K562 (cell line): ENCODE results near the gene ZMYND8.

ENCODE experiments used
- CEBPB ChIP-seq: fragments of 450-650 bp; IDR thresholded peaks from 2 replicates; pipeline ENCODE4 v1.6.1; 2016; ENCODE audit warnings: missing genetic modification characterization, missing compliant biosample characterization
- CTCF ChIP-seq, 3 experiments: IDR thresholded peaks in 2 of 3; conservative IDR thresholded peaks in 1 of 3; 2 replicates each; pipeline ENCODE4 v1.5.1; 2011 to 2012; ENCODE audit warnings: low read length in 3 of 3, mild to moderate bottlenecking in 3 of 3, control low read depth in 2 of 3, improper control_type of control experiment in 1 of 3, inconsistent platforms in 1 of 3, low read depth in 1 of 3, mixed read lengths in 1 of 3, moderate library complexity in 1 of 3; ENCODE audit not compliant: insufficient read depth in 2 of 3
- ETV6 ChIP-seq, 3 experiments: fragments of 150-350 bp in 1 of 3; sonication (generic) in 1 of 3; formaldehyde crosslinking in 1 of 3; IDR thresholded peaks; 2 replicates each; pipeline versions ENCODE4 v1.6.1 to v1.8.0; 2014 to 2022; ENCODE audit warnings: borderline replicate concordance in 2 of 3, low read depth in 2 of 3, antibody characterized with exemption in 1 of 3, low read length in 1 of 3, mild to moderate bottlenecking in 1 of 3, missing genetic modification reagents in 1 of 3
- GTF2A2 ChIP-seq: IDR thresholded peaks from 2 replicates; pipeline ENCODE4 v1.6.1; 2016; ENCODE audit warnings: mild to moderate bottlenecking, missing genetic modification characterization, missing compliant biosample characterization
- HDAC6 ChIP-seq: IDR thresholded peaks from 2 replicates; pipeline ENCODE4 v1.6.1; 2012; ENCODE audit warnings: low read depth, mild to moderate bottlenecking, control low read depth, inconsistent platforms, low read length, moderate library complexity
- NFATC3 ChIP-seq: fragments of 450-650 bp; IDR thresholded peaks from 2 replicates; pipeline ENCODE4 v1.6.1; 2017; ENCODE audit warnings: mild to moderate bottlenecking
- ZNF41 ChIP-seq: fragments of 250-450 bp; sonication (Bioruptor Pico); conservative IDR thresholded peaks from 2 replicates; pipeline ENCODE4 v1.4.0; 2020; ENCODE audit warnings: mild to moderate bottlenecking
- TF ChIP-seq, protein P1 (sequence below): IDR thresholded peaks from 2 replicates; pipeline ENCODE4 v1.6.1; 2016; ENCODE audit warnings: missing genetic modification characterization, missing compliant biosample characterization
- TF ChIP-seq, protein P2 (sequence below): sonication (generic); formaldehyde crosslinking; IDR thresholded peaks from 2 replicates; pipeline ENCODE4 v1.5.0; 2020; ENCODE audit warnings: missing genetic modification reagents
- TF ChIP-seq, protein P3 (sequence below): sonication (generic); formaldehyde crosslinking; IDR thresholded peaks from 2 replicates; pipeline ENCODE4 v1.8.0; 2022; ENCODE audit warnings: mild to moderate bottlenecking, low read depth, missing genetic modification reagents

- no peak for TF ChIP-seq CTCF (IDR thresholded peaks at IDR 0.05 in 2 of 3, conservative IDR thresholded peaks at IDR 0.05 in 1 of 3; ENCODE audit: insufficient read depth in 2 of 3, low read depth in 1 of 3, low read length in 3 of 3)
- no peak for TF ChIP-seq CEBPB (tag)
- no peak for TF ChIP-seq ETV6 (IDR thresholded peaks at IDR 0.05; ENCODE audit: borderline replicate concordance in 1 of 2, low read depth in 2 of 2, low read length in 1 of 2)
- no peak for TF ChIP-seq ETV6 (CRISPR knock-in tag; IDR thresholded peaks at IDR 0.05; ENCODE audit: borderline replicate concordance)
- TF ChIP-seq ZNF41 (CRISPR knock-in tag) = no peak
- TF ChIP-seq, protein P1, sequence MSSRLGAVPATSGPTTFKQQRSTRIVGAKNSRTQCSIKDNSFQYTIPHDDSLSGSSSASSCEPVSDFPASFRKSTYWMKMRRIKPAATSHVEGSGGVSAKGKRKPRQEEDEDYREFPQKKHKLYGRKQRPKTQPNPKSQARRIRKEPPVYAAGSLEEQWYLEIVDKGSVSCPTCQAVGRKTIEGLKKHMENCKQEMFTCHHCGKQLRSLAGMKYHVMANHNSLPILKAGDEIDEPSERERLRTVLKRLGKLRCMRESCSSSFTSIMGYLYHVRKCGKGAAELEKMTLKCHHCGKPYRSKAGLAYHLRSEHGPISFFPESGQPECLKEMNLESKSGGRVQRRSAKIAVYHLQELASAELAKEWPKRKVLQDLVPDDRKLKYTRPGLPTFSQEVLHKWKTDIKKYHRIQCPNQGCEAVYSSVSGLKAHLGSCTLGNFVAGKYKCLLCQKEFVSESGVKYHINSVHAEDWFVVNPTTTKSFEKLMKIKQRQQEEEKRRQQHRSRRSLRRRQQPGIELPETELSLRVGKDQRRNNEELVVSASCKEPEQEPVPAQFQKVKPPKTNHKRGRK (tag) = no peak
- no peak; the same call in 1 of the 2 replicates for TF ChIP-seq GTF2A2 (tag)
- no peak for TF ChIP-seq HDAC6
- no peak for TF ChIP-seq NFATC3
- TF ChIP-seq, protein P2, sequence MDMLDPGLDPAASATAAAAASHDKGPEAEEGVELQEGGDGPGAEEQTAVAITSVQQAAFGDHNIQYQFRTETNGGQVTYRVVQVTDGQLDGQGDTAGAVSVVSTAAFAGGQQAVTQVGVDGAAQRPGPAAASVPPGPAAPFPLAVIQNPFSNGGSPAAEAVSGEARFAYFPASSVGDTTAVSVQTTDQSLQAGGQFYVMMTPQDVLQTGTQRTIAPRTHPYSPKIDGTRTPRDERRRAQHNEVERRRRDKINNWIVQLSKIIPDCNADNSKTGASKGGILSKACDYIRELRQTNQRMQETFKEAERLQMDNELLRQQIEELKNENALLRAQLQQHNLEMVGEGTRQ (CRISPR knock-in tag) = no peak
- TF ChIP-seq, protein P3, sequence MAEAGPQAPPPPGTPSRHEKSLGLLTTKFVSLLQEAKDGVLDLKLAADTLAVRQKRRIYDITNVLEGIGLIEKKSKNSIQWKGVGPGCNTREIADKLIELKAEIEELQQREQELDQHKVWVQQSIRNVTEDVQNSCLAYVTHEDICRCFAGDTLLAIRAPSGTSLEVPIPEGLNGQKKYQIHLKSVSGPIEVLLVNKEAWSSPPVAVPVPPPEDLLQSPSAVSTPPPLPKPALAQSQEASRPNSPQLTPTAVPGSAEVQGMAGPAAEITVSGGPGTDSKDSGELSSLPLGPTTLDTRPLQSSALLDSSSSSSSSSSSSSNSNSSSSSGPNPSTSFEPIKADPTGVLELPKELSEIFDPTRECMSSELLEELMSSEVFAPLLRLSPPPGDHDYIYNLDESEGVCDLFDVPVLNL (CRISPR knock-in tag) = no peak
These were observed 6.3 kb downstream of the ZMYND8 start for GRCh38 chr20:47350181-47350550.
